HUES48 (cell line): Measurements from ENCODE around the gene SPRED2.
"Not testable (repeated sequence)": the region's sequence is repeated elsewhere in the genome, so short reads cannot be mapped to it uniquely, and the experiment has no call there.

Source experiments
- H3K27ac ChIP-seq: one replicate; pipeline ENCODE4 v1.7.0; 2013; ENCODE audit warnings: low read depth, low read length, inconsistent platforms
- H3K27me3 ChIP-seq: 2 replicates; pipeline ENCODE4 v1.6.1; 2013; ENCODE audit warnings: mild to moderate bottlenecking, low read length; ENCODE audit not compliant: control insufficient read depth, insufficient read depth
- H3K36me3 ChIP-seq: 2 replicates; pipeline ENCODE4 v1.6.1; 2013; ENCODE audit warnings: low read length; ENCODE audit not compliant: control insufficient read depth, insufficient read depth
- H3K4me1 ChIP-seq: 2 replicates; pipeline ENCODE4 v1.6.1; 2013; ENCODE audit warnings: mild to moderate bottlenecking, low read length; ENCODE audit not compliant: control insufficient read depth, insufficient read depth
- H3K4me3 ChIP-seq: 2 replicates; pipeline ENCODE4 v1.5.1; 2013; ENCODE audit warnings: mild to moderate bottlenecking, low read depth, low read length
- H3K9ac ChIP-seq: 2 replicates; pipeline ENCODE4 v1.6.1; 2013; ENCODE audit warnings: mild to moderate bottlenecking, low read depth, low read length, moderate library complexity
- H3K9me3 ChIP-seq: 2 replicates; pipeline ENCODE4 v1.6.1; 2013; ENCODE audit warnings: low read length; ENCODE audit not compliant: control insufficient read depth, insufficient read depth

Gene SPRED2

GRCh38 chr2:65339648-65340047 is 92.8 kb downstream of the SPRED2 start:
- no peaks in the 10 kb centered on the region; the same call in 1 of the 2 replicates for H3K9me3 ChIP-seq
- no peaks in the 10 kb centered on the region for H3K4me1 ChIP-seq
- no peak overlapping the region for H3K4me3 ChIP-seq
- no peaks in the 10 kb centered on the region for H3K27me3 ChIP-seq
- 0 out of 2 replicates have a peak, but pooled peaks cover 8% of the 10 kb centered on the region for H3K36me3 ChIP-seq
- H3K27ac ChIP-seq, result no peak overlapping the region
- no peak overlapping the region for H3K9ac ChIP-seq

DNA sequence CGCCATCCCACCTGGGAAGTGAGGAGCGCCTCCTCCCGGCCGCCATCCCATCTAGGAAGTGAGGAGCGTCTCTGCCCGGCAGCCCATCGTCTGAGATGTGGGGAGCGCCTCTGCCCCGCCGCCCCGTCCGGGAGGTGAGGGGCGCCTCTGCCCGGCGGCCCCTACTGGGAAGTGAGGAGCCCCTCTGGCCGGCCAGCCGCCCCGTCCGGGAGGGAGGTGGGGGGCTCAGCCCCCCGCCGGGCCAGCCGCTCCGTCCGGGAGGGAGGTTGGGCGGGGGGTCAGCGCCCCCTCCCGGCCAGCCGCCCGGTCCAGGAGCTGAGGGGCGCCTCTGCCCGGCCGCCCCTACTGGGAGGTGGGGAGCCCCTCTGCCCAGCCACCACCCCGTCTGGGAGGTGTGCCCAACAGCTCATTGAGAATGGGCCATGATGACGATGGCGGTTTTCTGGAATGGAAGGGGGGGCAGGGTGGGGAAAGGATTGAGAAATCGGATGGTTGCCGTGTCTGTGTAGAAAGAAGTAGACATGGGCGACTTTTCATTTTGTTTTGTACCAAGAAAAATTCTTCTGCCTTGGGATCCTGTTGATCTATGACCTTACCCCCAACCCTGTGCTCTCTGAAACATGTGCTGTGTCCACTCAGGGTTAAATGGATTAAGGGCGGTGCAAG is 93.4 kb downstream of the SPRED2 start:
- H3K9ac ChIP-seq, H3K4me1 ChIP-seq, H3K27me3 ChIP-seq, H3K27ac ChIP-seq, H3K4me3 ChIP-seq, H3K9me3 ChIP-seq: not testable (repeated sequence)
- peaks cover 11% of the 10 kb centered on the region; the same call in 1 of the 2 replicates for H3K36me3 ChIP-seq

GRCh38 chr2:65337915-65338314 is 94.5 kb downstream of the SPRED2 start:
- not testable (repeated sequence) for H3K9me3 ChIP-seq, H3K27me3 ChIP-seq, H3K4me3 ChIP-seq, H3K27ac ChIP-seq, H3K9ac ChIP-seq, H3K4me1 ChIP-seq
- peaks cover 16% of the 10 kb centered on the region; the same call in 1 of the 2 replicates for H3K36me3 ChIP-seq

DNA sequence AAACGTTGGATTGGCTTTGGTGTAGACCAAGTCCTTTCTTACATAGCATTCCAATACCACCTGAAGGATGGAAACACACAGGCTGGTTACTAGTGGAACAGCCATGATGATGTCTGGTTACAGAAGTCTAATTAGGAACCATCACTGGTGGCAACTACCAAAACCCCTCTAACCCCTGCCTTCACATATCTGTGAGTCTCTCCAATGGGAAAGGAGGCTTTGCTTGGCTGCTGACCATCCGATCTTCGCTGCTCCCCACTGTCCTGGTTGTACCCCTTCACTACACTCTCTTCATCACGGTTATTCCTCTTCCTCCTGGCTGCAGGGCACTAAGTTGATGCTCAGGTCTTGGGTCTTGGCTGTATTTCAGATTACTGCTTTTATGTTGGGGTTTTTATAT is 97.7 kb downstream of the SPRED2 start:
- no peaks in the 10 kb centered on the region; the same call in 1 of the 2 replicates for H3K9me3 ChIP-seq
- no peak overlapping the region for H3K27ac ChIP-seq
- no peaks in the 10 kb centered on the region for H3K4me1 ChIP-seq
- H3K27me3 ChIP-seq, result no peaks in the 10 kb centered on the region
- no peak overlapping the region for H3K9ac ChIP-seq
- H3K4me3 ChIP-seq, result no peak overlapping the region
- H3K36me3 ChIP-seq, result peaks cover 29% of the 10 kb centered on the region

DNA sequence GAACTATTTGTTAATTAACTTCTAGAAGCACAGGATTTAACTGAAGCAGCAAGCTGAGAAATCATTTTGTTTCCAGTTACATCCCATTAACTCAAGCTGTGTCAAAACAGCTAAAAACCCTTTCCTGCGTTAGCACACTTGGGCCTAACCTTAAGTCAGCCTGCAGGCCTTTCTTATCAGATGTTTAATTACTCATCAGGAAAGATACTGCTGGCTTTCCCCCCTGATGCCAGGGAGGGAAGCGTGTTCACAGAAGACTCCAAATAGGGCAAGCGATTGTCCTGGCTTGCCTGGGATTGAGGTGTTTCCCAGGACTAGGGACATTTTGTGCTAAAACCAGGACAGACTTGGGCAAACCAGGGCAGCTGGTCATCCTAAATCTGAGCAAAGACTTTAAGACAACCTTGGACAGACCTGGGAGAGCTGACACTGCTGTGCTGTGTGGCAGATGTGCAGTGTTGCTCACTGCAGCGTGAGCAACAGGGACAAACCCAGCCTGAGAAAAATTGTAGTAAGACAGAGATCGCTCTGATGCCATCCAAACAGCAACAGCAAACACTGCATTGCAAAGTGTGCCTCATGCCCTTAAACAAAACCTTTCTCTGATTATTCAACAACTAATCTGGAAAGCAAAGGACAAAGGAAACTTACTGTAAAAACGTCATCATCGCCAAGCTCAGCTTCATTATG is 100.9 kb downstream of the SPRED2 start:
- no peak overlapping the region for H3K4me3 ChIP-seq
- H3K27me3 ChIP-seq, result no peaks in the 10 kb centered on the region
- no peaks in the 10 kb centered on the region for H3K4me1 ChIP-seq
- peaks cover 33% of the 10 kb centered on the region for H3K36me3 ChIP-seq
- H3K27ac ChIP-seq, result no peak overlapping the region
- no peaks in the 10 kb centered on the region for H3K9me3 ChIP-seq
- no peak overlapping the region for H3K9ac ChIP-seq

GRCh38 chr2:65329525-65329924 is 102.9 kb downstream of the SPRED2 start:
- Histone ChIP-seq H3K36me3 (peaks cover 32% of the 10 kb centered on the region), H3K4me3 (no peak overlapping the region), H3K9me3 (no peaks in the 10 kb centered on the region), H3K27ac (no peak overlapping the region), H3K27me3 (no peaks in the 10 kb centered on the region), H3K4me1 (no peaks in the 10 kb centered on the region), H3K9ac (no peak overlapping the region)

GRCh38 chr2:65326276-65326675 is 106.1 kb downstream of the SPRED2 start:
- Histone ChIP-seq H3K4me1 (no peaks in the 10 kb centered on the region), H3K27ac (no peak overlapping the region), H3K36me3 (peaks cover 10% of the 10 kb centered on the region; the same call in 1 of the 2 replicates), H3K9ac (no peak overlapping the region), H3K27me3 (no peaks in the 10 kb centered on the region), H3K9me3 (no peaks in the 10 kb centered on the region), H3K4me3 (no peak overlapping the region)

GRCh38 chr2:65325066-65325465 is 107.3 kb downstream of the SPRED2 start:
- Histone ChIP-seq H3K36me3 (0 out of 2 replicates have a peak, but pooled peaks cover 4% of the 10 kb centered on the region), H3K4me1 (no peaks in the 10 kb centered on the region), H3K27me3 (no peaks in the 10 kb centered on the region), H3K9ac (no peak overlapping the region), H3K27ac (no peak overlapping the region), H3K4me3 (no peak overlapping the region), H3K9me3 (no peaks in the 10 kb centered on the region)

- Histone ChIP-seq H3K27me3 (no peaks in the 10 kb centered on the region), H3K27ac (no peak overlapping the region), H3K9me3 (no peaks in the 10 kb centered on the region), H3K36me3 (peaks cover 9% of the 10 kb centered on the region; the same call in 1 of the 2 replicates), H3K9ac (no peak overlapping the region), H3K4me3 (no peak overlapping the region), H3K4me1 (no peaks in the 10 kb centered on the region)
Observed at GRCh38 chr2:65320946-65321345, 111.5 kb downstream of the SPRED2 start.

GRCh38 chr2:65320042-65320725 is 112.2 kb downstream of the SPRED2 start:
- no peaks in the 10 kb centered on the region for H3K4me1 ChIP-seq
- no peaks in the 10 kb centered on the region for H3K27me3 ChIP-seq
- H3K27ac ChIP-seq, result no peak overlapping the region
- no peak overlapping the region for H3K9ac ChIP-seq
- H3K4me3 ChIP-seq, result no peak overlapping the region
- H3K9me3 ChIP-seq, result no peaks in the 10 kb centered on the region
- peaks cover 12% of the 10 kb centered on the region; the same call in 1 of the 2 replicates for H3K36me3 ChIP-seq

DNA sequence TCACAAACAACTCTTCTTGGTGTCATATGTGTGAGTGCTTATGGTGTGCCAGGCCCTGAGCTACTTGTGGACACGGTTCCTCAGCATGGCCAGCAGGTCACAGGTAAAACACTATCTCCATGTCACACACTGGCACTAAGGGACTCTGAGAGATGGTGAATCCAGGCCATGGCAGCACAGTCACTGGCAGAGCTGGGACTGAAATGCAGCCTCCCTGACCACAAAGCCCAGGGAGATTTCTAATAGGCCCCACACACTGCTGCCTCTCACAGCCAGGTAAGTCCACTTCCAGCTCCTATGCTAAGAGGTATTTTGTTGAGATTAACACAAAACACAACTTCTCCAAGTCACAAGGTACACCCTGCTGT is 112.7 kb downstream of the SPRED2 start:
- H3K4me3 ChIP-seq, result no peak overlapping the region
- no peaks in the 10 kb centered on the region for H3K9me3 ChIP-seq
- no peaks in the 10 kb centered on the region for H3K4me1 ChIP-seq
- H3K36me3 ChIP-seq, result peaks cover 17% of the 10 kb centered on the region; the same call in 1 of the 2 replicates
- no peak overlapping the region for H3K9ac ChIP-seq
- H3K27me3 ChIP-seq, result no peaks in the 10 kb centered on the region
- H3K27ac ChIP-seq, result no peak overlapping the region
